Measurements from ENCODE around the gene NAA40.

Gene NAA40

GRCh38 chr11:63938479-63939396 is at the start of gene NAA40:
Gene NAA40, plus strand, starts transcription at chr11:63939002. Its CDS starts 95 bp downstream, at chr11:63939097.
- peak; percentile 96 for DNase-seq

DNA sequence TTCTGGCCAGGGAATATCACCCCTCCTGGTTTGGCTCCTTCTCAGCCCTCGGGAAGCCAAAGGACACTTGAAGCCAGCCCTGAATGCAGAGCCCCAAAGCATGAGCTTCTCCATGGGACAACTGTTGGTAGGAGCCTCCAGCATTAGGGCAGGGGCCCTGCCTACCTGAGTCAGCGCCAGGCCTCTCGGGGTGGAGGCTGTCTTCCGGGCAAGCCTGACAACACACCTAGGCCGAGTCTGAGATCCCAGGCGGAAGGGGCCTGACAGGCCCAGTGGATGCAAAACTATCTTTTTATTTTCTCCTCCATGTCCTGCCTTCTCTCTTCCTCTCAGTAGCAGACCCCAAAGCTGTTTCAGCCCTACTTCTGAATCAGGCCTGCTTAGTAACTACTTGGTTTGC is 49.5 kb upstream of the NAA40 start:
- no peak for DNase-seq

DNA sequence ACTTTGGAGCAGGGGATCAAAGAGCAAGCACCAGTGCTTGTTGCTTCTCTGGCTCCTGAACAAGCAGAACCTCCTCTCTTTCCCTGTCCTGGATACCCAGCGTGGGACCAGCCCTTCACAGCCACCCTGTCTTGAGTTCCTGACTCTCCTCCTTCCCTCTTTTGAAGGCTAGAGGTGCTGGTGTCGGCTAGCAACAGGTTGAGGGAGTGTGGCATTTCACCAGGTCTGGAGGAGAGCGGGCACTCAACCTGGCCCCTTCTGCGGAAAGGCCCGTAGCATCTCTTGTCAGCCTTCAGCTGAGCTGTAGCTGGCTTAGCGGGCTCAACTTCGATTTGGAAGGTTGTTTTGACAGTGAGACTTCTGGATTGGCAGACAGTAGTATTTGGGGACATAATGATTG is 48.4 kb upstream of the NAA40 start:
- no peak for DNase-seq

GRCh38 chr11:63892228-63892627 is 46.6 kb upstream of the NAA40 start:
- DNase-seq = no peak

DNA sequence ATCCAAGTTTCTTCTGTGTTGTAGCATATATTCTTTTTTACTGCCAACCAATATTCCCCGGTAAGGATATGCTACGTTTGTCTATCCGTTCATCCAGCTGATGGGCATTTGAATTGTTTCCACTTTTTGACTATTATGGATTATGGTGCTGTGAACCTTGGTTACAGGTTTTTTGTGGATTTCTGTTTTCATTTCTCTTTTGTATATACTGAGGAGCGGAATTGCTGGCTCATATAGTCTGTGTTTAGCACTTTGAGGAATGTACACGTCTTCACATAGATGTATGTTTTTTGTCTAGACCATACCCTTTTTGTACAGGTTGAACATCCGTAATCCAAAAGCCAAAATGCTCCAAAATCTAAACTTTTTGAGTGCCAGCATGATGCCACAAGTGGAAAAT is 45.4 kb upstream of the NAA40 start:
- no peak for DNase-seq

- DNase-seq = no peak
Measured at GRCh38 chr11:63896071-63896470, 42.7 kb upstream of the NAA40 start.

- DNase-seq = no peak
Measured at GRCh38 chr11:63897459-63898146, 41.2 kb upstream of the NAA40 start.

GRCh38 chr11:63901660-63902059 is 37.1 kb upstream of the NAA40 start:
- DNase-seq = no peak

DNA sequence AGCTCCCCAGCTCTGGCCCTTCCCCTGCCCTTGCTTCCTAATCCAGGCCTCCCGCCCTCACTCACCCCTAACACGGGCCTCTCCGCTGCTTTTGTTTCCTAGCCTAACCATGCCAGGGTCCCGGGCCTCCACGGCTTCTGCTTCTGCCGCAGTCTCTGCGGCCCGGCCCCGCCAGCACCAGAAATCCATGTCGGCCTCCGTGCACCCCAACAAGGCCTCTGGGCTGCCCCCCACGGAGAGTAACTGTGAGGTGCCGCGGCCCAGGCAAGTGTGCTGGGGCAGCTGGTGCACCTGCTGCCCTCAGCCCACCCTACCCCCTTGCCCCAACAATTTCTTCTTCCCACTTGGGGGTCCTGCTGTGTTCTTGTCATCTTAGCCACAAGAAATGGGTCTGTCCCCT is 34.9 kb upstream of the NAA40 start:
- DNase-seq = no peak

GRCh38 chr11:63904743-63905142 is 34.1 kb upstream of the NAA40 start:
- DNase-seq = no peak

DNA sequence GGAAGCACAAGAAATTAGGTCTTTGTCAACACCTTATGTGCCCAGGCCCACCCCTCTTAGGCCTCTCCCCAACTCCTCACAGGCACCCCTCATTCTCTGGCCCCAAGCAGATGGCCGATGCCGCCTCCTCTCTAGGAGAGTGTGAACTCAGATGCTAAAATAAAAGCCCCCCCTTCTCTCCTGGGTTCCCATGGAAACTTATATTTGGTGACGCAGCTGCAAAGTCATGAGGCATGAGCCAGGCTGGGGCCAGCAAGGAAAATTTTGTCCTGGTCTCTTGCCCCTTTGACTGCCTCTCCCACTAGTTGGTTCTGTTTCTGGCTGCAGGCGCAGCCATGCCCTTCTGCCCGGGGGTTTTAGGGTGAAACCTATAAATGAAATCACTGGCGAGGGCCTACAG is 33.6 kb upstream of the NAA40 start:
- no peak for DNase-seq

GRCh38 chr11:63906087-63906486 is 32.7 kb upstream of the NAA40 start:
- DNase-seq = no peak

DNA sequence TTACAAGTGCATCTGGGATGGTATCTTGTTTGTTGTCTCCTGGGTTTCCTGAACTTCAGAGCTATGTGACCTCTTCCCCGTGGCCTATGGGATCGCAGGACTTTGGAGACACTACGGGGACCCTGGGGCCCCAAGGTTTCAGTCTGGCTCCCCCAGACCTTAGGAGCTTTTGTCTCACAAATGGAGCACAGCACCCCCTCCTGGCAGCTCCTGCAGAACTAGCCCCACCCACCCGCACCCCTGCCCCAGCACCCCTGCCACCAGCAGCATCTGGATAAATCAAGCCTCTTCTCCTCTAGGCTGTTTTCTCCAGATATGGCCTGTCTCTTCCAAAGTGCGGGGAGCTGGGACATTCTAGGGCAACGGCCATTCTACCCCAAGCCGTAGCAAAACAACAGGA is 32.2 kb upstream of the NAA40 start:
- peak; percentile 49 for DNase-seq

DNA sequence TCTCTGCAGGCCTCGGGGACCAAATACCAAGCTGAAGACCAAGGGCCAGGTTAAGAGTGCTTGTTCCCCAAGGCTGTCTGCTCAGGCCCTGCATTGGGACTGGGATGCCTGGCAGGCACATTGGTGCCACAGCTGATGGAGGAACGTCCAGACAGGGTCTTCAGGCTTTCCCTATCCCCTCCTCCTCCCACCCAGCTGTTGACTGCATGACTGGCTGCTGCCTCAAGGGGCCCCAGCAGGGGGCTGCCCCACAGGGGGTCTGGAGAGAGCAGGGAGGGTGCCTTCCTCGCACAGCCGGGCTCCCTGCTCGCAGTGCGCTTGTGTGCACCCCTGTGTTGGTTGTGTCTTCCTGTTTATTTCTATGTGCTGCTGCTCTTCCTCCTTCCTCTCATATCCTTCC is 31.7 kb upstream of the NAA40 start:
- DNase-seq = no peak

GRCh38 chr11:63907808-63908530 is 30.8 kb upstream of the NAA40 start:
- no peak for DNase-seq

DNA sequence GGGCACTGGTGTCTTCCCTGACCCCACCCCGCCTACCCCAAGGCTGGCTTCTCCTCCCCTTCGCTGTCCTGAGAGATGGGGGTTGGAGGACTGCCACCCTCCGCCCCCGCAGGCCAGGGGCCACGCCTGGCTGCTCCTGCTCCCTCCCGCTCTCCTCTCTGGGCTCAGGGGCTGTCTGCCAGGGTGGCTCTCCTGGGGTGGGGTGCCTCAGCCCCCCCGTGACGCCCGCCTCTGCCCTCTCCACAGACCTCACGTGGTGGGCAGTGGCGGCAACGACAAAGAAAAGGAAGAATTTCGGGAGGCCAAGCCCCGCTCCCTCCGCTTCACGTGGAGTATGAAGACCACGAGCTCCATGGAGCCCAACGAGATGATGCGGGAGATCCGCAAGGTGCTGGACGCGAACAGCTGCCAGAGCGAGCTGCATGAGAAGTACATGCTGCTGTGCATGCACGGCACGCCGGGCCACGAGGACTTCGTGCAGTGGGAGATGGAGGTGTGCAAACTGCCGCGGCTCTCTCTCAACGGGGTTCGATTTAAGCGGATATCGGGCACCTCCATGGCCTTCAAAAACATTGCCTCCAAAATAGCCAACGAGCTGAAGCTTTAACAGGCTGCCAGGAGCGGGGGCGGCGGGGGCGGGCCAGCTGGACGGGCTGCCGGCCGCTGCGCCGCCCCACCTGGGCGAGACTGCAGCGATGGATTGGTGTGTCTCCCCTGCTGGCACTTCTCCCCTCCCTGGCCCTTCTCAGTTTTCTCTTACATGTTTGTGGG is 30.0 kb upstream of the NAA40 start:
- DNase-seq = no peak

DNA sequence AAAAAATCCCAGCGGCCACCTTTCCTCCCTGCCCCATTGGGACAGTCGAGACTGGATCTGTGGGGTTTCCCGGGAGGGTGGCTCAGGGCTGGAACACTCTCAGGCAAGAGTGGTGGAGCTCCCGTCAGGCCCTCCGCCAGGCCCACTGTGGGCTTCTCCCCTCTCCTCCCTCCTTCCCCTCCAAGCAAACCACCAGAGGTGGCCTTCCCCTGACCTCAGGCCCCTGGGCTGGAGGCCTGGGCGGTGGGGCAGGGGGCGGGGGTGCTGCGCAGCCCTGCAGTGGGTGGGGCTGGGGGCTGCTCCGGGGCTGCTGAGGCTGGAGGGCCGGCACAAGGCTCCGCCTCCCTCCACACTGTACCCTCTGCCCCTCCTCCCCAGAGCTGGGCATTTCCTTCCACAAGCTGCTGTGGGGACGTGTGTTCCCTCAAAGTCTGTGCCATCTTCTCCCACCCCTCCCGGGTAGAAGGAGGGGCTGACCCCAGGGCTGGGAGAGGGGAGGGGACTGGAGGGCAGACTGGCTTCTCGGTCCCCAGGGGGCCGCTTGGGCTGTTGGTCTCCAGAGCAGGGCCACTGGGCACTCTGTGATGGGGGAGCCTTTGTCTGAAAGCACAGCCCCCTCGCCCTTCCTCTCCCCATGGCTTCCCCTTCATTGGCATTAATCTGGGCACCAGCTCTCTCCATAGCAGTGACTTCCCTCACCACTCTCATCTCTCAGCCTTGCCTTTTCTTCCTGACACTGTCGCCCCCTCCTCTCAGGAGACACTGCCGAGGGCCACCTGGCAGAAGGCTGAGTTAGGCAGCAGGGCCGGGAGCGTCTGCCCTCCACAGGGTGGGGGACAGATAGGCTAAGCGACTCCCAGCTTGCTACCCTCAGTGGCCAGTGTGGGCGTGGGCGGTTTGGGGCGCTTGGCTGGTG is 29.0 kb upstream of the NAA40 start:
- no peak for DNase-seq

GRCh38 chr11:63910675-63911074 is 28.1 kb upstream of the NAA40 start:
- DNase-seq = no peak

DNA sequence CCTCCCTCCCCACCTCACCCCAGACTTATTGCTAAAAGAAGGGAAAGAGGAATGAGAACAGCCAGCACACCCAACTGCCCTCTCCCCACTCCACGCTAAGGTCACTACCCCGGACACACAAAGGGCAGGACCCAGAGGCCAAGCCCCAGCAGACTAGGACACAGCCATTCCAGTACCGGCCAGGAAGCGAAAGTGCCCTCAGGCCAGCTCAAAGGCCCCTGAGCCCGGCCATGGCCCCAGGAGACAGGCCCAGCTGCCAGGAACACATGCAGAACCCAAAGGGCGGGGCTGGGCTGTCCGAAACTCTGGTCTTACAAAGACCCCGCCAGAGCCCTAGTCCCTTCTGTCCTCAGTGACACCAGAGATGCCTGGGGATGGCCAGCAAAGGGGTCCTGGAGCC is 27.4 kb upstream of the NAA40 start:
- no peak for DNase-seq

GRCh38 chr11:63911876-63912275 is 26.9 kb upstream of the NAA40 start:
- no peak for DNase-seq

DNA sequence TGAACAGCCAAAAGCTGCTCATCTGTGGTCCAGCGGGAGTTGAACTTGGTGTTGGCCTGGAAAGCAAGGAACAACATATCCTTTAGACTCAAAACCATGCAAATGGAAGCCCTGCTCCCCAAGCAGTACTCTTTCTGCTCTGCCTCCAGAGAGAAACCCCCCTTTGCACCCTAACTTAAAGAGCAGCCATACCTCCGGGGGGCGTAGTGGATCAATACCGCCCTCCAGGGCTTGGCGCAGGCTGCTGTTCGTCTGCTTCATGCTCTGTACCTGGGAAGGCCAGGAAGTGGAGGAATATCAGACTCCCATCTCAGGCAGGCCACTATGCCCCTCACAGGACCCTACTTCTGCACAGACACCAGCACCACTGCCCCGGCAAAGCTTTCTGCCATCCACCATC is 26.1 kb upstream of the NAA40 start:
- no peak for DNase-seq
